Daoy (cell line): Measurements from ENCODE around the gene CALHM4. TPM values are rescaled to one million over a fixed set of nuclear protein-coding genes. Genes with fewer than 3 reads are reported as not detected.
A peak's percentile ranks its signal among the peaks of the same experiment; 100 is the strongest.
"Not testable (repeated sequence)": the region's sequence is repeated elsewhere in the genome, so short reads cannot be mapped to it uniquely, and the experiment has no call there.

Experiments
- DNase-seq: peaks from one replicate; pipeline ENCODE4 v3.0.0-alpha.2; 2015; ENCODE audit warnings: low read depth
- total RNA-seq: library from RNA; depleted of rRNA; stranded (reverse); fragments of >200 nt; shearing (Covaris generic); gene quantifications from 2 replicates; pipeline ENCODE4 v1.2.3, GENCODE V29; 2014; rRNA removed

Gene CALHM4
- total RNA-seq, 1 experiment from 2014 or later, result not detected

DNA sequence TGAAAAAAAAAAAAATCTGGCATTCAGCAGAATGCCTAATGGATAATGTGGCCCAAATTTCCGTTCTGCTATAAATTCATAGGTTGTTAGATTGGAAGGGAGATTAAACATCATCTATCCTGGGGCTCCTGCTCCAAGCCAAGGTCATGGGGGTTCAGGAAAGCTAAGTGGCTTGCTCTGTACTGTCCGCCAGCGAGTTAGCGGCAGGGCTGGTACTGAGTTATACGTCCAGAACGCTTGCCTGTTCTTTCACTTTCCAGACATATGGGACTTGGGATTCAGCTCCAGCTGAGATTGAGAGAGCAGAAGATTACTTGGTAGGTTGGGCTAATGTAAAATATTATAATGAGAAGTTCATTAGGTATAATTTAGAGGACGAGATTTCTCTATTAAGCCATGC, 18.6 kb downstream of the CALHM4 start:
- DNase-seq, result peak; percentile 46

DNA sequence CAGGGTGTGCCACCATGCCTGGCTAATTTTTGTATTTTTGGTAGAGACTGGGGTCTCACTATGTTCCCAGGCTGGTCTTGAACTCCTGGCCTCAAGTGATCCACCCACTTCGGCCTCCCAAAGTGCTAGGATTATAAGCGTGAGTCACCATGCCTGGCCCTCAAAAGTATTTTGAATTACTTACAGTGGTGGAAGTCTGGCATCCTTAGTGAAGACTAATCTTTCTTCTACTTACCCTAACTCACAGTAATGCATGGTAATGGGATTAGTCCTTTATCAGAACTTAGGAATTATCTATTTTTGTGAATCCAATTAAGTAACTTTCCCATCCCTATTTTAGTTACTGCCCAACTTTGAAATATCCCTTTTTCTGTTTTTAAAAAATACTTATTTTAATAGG, 21.7 kb downstream of the CALHM4 start:
- DNase-seq, result no peak

DNA sequence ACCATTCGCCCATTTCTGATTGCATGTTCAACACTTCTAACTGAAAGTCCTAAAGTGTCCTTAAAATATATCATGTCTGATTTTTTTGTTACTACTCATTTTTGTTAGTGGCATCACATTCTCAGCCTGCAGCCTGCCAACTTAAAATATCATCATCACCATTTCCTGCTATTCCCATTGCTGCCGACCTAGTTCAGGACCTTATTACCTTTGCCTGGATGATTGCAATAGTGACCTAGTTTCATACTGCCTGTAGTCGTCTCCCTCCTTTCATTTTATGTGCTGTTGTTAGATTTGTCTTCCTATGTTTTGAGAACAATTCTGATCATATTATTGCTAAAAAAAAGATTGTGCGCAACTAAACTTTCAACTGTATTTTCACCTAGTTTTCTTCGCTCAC, 23.9 kb downstream of the CALHM4 start:
- no peak for DNase-seq

DNA sequence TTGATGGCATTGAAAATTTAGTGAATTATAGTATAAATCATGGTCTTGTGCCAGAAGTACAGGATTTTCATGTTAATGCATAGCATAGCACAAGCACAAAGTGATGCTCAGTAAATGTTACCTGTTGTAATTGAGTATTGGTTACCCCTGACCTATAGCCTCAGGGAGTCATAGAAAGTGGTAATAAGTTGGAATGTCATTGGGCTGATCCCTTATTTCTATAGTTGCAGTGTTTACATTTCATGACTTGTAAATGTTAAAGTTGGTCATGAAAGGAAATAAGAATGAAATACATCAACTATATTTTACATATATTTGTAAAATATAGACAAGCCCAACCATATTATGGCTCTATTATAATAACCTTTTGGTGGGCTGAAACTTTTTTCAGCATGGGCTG, 24.8 kb downstream of the CALHM4 start:
- DNase-seq, result no peak

DNA sequence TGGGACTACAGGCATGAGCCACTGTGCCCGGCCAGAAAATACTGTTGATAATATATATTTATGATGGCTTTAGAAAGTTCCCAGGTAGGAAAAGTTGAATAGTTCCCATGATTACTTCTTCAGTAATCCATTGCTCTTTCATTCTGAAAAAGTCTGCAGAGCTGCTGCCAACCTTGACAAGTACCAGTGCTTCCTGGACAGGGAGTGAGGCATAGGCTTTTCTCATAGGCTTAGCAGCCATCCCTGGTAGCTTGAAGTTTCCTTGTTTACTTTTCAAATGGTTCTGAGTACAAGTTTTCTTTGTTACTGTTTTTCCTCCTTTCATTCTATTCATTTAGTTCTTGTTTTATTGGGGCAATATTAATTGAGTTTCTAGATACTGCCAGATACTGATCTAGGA, 25.6 kb downstream of the CALHM4 start:
- DNase-seq, result no peak

DNA sequence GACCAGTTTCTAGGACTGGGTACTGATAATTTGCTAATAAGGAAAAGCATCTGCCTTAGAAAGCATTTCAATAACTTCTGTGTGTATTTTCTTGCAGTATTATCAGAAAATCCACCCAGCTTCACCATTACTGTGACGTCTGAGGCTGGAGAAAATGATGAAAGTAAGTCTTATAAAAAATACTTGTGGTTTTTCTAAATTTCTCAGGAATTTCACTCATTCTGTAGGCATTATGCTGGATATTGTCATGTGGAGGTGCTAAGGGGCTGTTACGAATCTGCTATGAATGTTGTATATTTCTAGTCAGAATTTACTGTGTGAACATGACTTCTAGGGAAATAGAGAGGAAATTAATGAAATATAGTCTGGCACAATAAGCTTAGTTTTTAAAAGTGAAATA, 26.6 kb downstream of the CALHM4 start:
- DNase-seq, result no peak

DNA sequence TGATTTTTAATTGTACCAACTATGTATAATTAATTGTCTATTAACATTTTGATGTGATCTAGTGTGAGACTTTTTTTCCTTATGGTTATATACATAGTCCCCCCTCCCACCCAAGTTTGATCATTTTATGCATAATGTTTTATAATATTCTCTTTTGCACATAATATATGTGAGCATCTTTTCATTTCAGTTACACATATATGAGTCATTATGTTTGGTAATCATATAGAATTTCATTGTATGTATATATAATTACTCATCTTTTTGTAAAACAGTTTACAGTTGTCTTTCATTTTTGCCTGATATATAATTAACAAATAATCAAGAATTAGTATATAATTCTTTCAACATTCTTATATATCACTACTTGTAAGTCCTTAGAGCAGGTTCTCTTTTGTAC, 32.7 kb downstream of the CALHM4 start:
- DNase-seq, result no peak

DNA sequence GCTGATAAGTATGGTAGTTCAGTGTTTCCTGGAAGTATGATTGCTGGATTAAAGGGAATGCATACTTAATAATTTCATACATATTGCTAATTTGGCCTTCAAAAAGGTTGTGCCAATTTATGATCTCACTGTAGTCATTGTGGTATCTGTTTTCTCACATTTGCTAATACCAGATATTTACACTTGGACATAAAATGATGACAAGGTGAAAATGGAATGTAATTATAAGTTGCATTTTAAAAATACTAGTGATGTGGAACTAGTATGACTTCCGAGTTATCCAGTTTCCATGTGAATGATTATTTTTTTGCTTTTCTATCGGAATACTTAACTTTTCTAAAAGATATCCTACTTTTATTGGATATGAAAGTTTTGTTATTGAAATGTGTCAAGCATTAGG, 33.2 kb downstream of the CALHM4 start:
- DNase-seq, result no peak

DNA sequence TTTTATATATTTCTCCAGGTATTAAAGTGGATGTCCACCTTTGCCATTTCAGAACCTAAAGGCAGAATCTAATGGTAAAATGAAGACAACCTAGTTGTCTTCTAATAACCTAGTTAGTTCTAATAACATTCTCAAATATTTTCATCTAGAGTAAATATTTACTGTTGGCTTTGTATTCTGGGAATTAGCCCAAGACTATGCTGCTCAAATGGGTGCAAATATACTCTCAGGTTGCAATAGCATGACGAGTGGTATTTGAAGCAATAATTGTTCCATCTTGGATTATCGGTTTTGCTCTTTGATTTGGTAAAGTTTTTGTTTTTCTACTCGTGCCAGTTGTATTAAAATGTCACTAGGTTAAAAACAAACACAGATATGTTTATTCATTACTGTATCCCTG, 41.7 kb downstream of the CALHM4 start:
- no peak for DNase-seq

DNA sequence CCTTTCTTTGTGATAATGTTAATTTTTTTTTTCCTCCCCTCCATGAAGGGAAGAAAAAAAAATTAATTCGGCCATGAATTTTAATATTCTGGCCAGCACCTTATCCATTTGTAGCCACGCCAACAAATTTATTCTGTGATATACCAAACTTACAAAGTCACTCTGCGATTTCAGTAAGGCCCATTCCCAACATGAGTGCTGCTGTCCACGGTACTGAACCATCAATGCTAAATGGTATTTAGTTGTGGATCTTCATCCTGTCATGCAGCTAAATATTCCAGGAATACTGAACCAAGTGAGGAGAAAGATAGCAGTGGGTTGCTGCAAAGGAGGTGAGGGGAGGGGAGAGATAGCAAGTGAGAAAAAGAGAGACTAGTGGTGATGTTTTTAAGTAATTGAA, 43.3 kb downstream of the CALHM4 start:
- DNase-seq, result no peak

DNA sequence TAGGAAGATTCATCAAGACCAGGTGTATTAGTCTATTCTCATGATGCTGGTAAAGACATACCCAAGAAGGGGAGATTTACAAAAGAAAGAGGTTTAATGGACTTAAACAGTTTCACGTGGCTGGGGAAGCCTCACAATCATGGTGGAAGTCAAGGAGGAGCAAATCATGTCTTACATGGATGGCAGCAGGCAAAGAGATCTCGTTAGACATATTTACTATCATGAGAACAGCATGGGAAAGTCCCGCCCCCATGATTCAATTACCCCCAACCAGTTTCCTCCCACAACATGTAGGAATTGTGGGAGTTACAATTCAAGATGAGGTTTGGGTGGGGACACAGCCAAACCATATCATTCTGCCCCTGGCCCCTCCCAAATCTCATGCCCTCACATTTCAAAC, 50.4 kb downstream of the CALHM4 start:
- DNase-seq, result not testable (repeated sequence)

DNA sequence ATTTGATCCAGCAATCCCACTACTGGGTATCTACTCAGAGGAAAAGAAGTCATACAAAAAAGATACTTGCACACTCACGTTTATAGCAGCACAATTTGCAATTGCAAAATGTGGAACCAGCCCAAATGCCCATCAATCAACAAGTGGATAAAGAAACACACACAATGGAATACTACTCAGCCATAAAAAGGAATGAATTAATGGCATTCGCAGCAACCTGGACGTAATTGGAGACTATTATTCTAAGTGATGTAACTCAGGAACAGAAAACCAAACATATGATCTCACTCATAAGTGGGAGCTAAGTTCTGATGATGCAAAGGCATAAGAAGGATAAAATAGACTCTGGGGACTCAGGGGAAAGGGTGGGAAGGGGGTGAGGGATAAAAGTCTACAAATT, 51.3 kb downstream of the CALHM4 start:
- not testable (repeated sequence) for DNase-seq

DNA sequence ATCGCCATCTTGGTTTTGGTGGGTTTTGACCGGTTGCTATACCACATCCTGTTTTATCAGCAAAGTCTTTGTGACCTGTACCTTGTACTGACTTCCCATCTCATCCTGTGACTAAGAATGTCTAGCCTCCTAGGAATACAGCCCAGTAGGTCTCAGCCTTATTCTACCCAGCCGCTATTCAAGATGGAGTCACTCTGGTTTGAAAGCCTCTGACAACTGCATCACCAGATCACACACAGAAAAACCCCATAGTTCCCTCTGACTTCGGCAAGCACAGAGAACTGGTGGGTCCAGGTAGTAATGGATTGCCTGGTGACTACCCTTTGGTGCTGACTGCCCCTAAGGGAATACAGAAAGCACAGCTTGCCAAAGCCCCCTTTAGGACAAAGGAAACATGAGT, 52.4 kb downstream of the CALHM4 start:
- DNase-seq, result no peak

Other genes with a start within 250 kb of the CALHM4 start
- gene DSE, start 182.8 kb upstream of the CALHM4 start, total RNA-seq, result 29.5 and 42.6 TPM in 2 replicates
- gene CALHM6, start 92.4 kb upstream of the CALHM4 start, total RNA-seq, result 6.0 and 11.7 TPM in 2 replicates
- 2.7 and 3.2 TPM in 2 replicates for gene CALHM5, start 42.1 kb upstream of the CALHM4 start, total RNA-seq
- gene TRAPPC3L, start 8.1 kb upstream of the CALHM4 start, total RNA-seq, result not detected in 2 replicates
- 39.0 and 51.6 TPM in 2 replicates for gene RWDD1, start 17.8 kb downstream of the CALHM4 start, total RNA-seq
- gene RSPH4A, start 62.7 kb downstream of the CALHM4 start, total RNA-seq, result under 0.01 TPM in 1 of 2 replicates, not detected in the other
- 16.7 and 21.0 TPM in 2 replicates for gene ZUP1, start 115.0 kb downstream of the CALHM4 start, total RNA-seq
- 10.5 and 16.7 TPM in 2 replicates for gene KPNA5, start 127.5 kb downstream of the CALHM4 start, total RNA-seq
- 0.29 and 3.0 TPM in 2 replicates for gene FAM162B, start 212.0 kb downstream of the CALHM4 start, total RNA-seq